G401.6 (cell line): ENCODE measurements around the gene DCBLD1.
"Not testable (repeated sequence)": the region's sequence is repeated elsewhere in the genome, so short reads cannot be mapped to it uniquely, and the experiment has no call there.

Source experiments
- FAIRE-seq: peaks from 2 replicates; lab custom pipeline; 2012; peaks lifted over from hg19 to GRCh38; lab: Jason Lieb, UNC

The DCBLD1 gene

GRCh38 chr6:117501722-117502121, 19.2 kb downstream of the DCBLD1 start:
- no peak for FAIRE-seq

DNA sequence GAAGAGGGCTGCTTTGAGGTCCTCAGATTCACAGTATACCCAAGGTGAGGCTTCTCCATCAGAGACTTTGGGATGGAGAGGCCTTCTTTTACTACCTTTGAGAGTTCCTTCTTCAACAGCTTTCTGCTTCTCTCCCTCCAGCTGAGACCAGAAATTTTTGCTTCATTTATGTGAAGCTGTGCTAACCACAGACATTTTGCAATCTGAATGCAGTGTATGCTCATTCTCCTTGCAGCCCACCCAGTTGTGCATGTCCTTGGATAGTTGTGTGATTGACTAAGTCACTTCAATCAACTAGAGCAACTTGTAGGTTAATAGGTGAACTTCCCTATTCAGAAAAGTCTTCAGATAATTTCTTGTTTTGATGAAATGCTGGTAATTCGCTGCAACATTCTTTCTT, 20.1 kb downstream of the DCBLD1 start:
- no peak for FAIRE-seq

DNA sequence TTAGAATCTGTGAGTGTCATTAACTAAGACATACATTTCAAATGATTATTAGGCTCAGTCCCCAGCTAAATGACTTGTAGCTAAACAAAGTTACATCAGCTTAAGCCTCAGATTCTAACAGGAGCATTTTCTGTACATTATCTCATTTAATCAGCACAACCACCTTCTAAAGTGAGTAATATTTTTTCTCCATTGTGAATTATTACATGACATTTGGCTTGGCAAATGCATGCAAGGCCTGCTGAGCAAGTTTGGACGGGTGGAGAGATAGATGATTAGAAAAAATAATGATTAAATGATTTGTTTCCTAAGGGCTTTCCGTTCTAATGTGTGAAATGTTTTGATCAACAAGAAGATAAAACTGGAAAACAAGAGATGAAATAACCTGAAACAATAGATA, 20.7 kb downstream of the DCBLD1 start:
- no peak for FAIRE-seq

- FAIRE-seq = no peak
Measured at GRCh38 chr6:117504478-117505144, 22.1 kb downstream of the DCBLD1 start.

GRCh38 chr6:117505311-117505710, 22.8 kb downstream of the DCBLD1 start:
- no peak for FAIRE-seq

- no peak for FAIRE-seq
Measured at GRCh38 chr6:117506180-117506835, 23.8 kb downstream of the DCBLD1 start.

DNA sequence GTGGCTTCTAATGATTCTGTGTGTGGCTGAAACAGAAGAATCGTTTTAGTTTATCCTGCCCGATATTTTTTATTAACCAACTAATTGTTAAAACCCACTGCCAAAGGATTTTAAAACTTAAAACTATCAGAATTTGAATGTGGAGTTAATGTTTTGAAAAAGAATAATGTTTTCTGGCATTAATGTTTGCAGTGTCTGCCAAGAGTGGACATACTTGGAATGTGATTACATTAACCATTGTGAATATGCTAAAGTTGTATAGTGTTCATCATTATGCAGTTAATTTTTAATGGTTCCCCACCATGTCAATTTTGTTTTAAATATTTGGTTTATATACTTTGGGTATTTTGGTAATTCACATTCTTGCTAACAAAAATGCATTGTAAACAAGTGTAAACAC, 24.4 kb downstream of the DCBLD1 start:
- no peak for FAIRE-seq

GRCh38 chr6:117508450-117508971, 26.0 kb downstream of the DCBLD1 start:
- no peak for FAIRE-seq

DNA sequence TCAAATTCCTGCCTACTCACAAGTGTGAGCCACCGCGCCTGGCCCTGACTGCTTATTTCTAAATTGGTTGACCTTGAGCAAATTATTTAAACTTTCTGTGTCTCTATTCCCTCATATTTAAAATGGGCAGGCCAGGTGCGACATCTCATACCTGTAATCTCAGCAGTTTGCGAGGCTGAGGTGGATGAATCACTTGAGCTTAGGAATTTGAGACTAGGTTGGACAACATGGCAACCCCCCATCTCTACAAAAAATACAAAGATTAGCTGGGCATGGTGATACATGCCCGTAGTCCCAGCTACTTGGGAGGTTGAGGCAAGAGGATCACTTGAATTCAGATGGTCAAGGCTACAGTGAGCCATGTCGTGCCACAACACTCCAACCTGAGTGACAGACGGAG, 26.5 kb downstream of the DCBLD1 start:
- FAIRE-seq = no peak

- FAIRE-seq = no peak
Measured at GRCh38 chr6:117512056-117512828, 29.8 kb downstream of the DCBLD1 start.

DNA sequence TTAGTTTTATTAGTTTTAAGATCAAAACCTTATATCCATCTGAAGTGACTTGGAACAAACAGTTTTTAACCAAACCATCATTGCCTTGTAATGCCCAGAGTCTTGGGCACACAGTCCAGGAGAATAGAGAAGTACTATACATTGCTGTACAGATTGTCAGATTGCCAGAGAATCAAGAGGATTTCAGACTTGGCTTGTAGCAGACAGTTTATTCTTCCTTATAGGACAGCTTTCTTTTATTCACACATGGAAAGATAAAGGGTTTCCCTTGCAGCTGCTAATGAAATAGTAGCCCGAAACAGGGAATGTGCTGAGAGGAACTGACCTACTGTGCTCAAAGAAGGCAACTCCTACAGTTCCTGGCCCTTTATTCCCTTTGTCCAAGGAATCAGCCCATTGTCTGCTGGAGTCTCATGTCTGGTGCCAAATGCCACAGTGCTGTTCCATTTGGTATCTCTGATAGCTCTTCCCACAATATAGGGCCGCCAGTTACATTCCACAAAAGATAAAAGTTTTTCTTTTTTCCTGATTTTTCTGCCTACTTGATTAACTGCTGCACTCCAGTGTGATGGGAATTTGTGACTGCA, 30.6 kb downstream of the DCBLD1 start:
- FAIRE-seq = no peak

- no peak for FAIRE-seq
Measured at GRCh38 chr6:117513778-117514365, 31.4 kb downstream of the DCBLD1 start.

- FAIRE-seq = no peak
Measured at GRCh38 chr6:117514655-117515054, 32.2 kb downstream of the DCBLD1 start.

DNA sequence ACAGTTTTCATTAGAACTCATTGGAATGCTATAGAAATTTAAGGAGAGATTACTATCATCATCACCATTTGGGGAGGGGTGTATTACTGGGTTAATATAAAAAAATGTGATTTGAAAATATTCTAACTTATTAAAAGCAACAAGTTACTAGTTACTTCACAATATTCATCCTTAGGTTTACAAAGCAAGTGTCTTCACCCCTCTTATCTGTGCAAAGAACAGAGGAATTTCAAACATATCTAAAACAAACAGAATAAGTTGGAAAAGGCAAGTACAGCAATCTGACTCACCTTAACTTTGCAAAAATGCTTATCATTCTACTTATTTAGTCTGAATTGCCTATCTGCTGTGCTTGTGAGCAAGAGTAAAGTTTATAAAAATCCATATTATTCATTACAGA, 32.9 kb downstream of the DCBLD1 start:
- no peak for FAIRE-seq

- FAIRE-seq = not testable (repeated sequence)
Measured at GRCh38 chr6:117517995-117518394, 35.5 kb downstream of the DCBLD1 start.

DNA sequence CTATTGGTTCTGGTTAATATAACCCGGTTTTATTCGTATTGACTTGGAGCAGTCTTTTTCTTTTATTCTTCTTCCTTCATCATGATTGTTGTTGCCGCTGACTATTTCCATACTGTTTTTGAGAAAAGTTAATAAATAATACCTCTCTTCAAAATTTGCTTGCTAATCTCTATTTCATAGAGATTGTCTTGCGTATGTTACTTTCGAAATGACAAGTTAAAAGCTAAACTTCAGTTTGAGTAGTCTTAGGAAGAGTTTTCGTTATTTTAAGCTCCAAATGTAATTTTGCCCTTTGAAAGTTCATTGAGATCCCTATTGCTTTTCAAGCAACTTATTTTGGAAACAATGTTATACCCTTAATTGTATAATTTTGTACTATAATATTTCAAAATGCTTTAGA, 36.4 kb downstream of the DCBLD1 start:
- no peak for FAIRE-seq

DNA sequence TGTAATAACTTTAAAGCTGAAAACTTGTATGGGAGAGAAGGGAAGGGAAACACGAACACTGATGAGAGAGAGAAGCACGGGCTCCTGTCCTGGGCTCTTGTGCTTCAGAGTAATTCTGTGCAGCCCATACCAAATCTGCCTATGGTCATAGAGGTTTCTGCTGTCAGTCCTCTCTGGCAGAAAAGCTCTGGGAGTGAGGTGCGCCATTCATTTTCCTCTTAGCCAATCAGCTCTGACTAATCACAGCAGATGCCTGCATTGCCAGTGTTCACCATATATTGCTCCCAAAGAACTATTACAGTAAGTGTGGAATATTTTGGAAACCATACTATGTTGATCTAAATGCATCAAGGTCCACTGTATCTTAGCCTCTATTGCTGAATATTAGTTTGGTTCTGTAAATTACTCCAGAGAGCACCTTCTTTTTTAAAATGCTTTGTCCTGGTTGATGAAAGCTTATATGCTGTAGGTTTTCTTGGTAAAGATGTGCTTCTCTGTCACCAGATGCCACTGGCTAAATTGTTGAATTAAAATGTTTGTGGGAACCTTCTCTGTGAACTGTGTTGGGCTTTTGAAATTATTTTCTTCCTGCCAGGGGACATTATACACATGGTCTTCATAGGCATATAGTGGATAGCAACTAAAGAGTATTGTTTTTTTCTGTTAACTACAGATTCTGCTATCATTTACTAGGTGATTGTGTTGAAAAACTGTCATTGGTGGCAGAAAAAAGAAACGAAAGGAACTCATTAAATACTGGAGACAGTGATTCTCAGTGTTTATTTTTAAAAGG, 38.3 kb downstream of the DCBLD1 start:
- FAIRE-seq = no peak

DNA sequence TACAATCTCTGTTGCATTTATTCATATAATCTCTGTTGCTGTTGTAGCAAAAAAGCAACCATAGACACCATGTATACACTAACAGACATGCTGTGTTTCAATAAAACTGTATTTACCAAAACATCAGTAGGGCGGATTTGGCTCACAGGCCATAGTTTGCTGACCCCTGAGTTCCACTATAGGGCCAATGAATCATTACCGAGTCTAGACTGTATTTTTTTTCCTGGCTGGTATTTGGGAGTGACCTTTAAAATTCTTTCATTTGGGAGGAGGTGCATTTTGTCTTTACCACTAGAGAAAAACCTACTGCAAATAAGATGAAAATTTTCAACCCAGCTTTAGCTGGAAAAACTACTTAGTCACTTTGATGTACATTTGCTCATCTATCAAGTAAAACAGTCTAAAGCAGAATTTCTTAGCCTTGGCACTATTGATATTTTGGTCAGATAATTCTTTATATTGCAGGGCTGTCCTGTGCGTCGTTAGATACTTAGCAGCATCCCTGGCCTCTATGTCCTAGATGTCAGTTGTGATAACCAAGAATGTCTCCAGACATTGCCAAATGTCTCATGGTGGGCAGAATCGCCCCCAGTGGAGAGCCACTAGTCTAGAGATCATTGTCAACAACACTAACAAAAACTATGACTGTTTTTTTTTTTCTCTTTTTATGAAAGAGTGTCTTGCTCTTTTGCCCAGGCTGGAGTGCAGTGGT, 39.5 kb downstream of the DCBLD1 start:
- FAIRE-seq = no peak

DNA sequence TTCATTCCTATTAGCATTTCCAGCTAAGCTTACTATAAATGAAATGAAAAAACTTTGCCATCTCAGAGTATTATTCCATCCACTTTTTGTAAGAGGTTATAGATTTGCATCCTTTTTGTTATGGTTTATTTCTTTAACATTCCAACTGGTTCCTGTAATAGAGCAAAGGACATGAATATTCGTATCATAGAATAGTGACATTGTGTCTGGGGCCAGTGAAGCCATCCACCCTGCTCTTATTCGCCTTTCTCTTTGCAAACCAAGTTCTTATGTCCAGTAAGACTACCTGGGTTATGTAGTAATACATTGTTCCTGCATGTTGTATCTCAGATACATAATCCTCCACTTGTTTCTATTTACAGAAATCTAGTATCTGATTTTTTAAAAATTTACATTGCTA, 43.1 kb downstream of the DCBLD1 start:
- no peak for FAIRE-seq

DNA sequence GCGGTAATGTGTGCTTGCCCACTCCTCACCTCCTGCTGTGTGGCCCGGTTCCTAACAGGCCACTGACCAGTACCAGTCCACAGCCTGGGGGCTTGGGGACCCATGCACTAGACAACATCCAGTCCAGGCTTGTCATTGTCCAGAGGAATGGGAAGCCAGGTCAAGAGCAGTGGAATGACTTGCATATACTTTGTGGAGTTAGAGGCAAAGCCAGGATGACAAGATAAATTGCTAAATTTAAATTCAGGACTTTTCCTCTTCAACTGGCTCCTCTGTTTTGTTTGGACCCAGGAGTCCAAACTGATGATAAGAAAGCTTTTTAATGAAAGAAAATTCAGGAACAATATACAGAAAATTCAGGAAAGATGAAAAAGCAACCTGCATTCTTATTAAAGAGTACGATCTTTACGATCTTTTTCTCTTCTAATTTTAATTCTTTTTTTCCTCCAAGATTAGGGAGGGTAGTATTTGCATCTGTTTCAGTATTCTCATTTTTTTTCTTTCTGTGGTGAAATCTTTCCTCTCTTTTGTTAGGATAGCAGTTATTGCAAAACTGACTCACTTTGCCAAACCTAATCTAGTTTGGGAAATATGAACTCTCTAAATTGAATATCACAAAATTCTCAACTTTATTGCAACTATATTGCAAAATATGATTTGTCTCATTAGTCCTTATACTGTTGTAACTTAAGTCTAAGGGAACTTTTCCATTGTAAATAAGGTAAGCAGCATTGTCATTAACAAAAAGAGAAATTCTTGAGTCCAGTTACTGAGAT, 48.2 kb downstream of the DCBLD1 start:
- FAIRE-seq = no peak
